ENCODE results near the gene AGMO.

The AGMO gene

DNA sequence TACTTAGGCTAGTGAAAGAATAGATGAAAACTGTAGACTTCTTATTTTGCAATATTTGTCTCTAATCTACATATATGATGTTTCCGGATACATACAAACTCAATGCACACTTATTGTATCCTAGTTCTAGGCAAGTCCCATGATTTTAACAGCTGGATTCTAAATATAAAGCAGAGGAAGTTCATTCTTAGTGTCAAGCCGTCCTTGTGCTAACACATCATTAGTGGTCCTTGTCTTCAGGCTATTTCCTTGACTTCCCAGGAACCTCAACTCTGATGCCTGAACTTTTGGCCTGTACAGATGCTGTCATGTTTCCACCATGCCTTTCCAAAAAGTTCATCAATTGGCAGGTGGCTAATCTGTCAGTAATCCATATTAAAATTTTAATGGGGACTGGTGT, 357.4 kb downstream of the AGMO start:
- no peak overlapping the region for H3K4me3 ChIP-seq (ENCODE audit: low read depth, low read length)
- DNase-seq (ENCODE audit: low read depth), result no peak

- DNase-seq (ENCODE audit: low read depth), result no peak
- H3K4me3 ChIP-seq (ENCODE audit: low read depth, low read length), result no peak overlapping the region
Observed at GRCh38 chr7:15199482-15199881, 362.3 kb downstream of the AGMO start.

DNA sequence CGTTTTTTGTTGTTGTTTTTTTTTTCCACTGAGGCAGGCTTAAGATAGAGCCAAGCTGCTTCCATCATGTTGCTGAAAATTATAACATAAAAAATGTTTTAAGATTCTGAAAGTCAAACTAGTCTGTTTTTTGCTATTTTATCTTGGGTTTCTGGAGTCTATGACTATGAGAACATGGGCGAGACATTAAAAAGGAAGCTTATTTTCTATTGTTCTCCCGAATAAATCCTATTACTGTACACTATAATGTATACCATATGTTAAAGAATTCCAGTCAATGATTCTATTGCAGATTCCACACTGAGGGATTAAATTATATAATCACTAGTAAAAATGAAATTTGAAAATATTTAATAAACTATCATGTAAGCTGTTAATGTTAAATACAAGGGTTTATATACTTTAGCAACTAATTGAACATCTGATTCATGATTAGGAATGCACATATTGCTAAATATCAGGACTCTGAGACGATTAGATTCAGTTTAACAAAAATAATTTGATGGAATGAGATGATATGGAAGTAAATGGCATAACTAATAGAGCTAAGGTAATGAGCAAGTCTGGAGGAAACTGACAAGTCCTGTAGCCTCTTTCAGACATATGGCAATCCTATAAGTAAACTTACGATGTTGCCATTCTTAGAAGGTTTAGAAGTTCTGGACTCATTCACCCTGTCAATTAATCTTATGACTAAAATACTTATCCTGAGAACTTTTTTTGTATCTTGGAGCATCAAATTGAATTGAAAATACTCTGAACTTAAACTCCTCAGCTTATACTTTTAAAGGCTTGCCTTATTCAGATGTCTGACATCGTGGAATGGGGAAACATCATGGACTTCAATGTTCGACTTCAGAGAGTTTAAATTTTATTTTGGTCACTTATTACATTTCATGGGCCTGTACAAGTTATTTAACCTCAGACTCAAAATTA, 364.5 kb downstream of the AGMO start:
- no peak overlapping the region for H3K4me3 ChIP-seq (ENCODE audit: low read depth, low read length)
- DNase-seq (ENCODE audit: low read depth), result no peak

DNA sequence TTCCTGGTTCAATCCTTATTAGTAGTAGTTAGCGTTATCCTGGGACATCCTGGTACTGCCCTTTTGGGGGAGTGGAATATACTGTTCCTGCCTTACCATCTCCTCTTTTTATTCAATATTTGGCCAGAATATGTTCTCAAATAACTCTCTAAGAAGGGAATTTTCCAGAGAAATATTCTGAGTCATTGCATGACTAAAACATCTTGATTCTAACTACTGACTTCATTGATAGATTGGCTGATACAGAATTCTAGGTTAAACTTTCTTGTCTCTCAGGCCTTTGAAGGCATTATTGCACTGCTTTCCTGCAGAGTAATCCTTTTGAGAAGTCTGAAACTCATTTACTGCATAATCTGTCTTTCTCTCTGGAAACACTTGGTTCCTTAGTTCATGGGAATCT, 383.8 kb downstream of the AGMO start:
- H3K4me3 ChIP-seq (ENCODE audit: low read depth, low read length), result no peak overlapping the region
- DNase-seq (ENCODE audit: low read depth), result no peak

DNA sequence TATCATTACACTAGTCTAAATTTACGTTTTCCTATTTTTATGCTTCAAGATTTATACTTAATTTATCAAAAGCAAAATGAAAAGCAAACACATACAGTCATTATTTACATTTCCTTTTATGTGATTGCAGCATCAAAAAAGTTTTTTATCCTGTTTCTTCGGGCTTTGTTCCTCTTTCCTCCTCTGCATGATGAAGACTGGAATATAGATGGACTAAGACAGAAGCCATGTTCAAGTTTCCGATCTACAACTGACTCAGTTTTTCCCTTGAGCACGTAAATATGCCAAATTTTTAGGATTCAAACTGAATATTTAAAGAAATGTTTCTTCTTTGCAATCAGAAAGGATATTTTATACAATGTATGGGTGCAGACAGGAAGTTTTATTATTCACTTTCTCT, 385.7 kb downstream of the AGMO start:
- DNase-seq (ENCODE audit: low read depth), result no peak
- no peak overlapping the region for H3K4me3 ChIP-seq (ENCODE audit: low read depth, low read length)

- DNase-seq (ENCODE audit: low read depth), result no peak
- H3K4me3 ChIP-seq (ENCODE audit: low read depth, low read length), result no peak overlapping the region
Observed at GRCh38 chr7:15175152-15175551, 386.7 kb downstream of the AGMO start.

- no peak overlapping the region for H3K4me3 ChIP-seq (ENCODE audit: low read depth, low read length)
- DNase-seq (ENCODE audit: low read depth), result no peak
Observed at GRCh38 chr7:15174485-15174884, 387.3 kb downstream of the AGMO start.

DNA sequence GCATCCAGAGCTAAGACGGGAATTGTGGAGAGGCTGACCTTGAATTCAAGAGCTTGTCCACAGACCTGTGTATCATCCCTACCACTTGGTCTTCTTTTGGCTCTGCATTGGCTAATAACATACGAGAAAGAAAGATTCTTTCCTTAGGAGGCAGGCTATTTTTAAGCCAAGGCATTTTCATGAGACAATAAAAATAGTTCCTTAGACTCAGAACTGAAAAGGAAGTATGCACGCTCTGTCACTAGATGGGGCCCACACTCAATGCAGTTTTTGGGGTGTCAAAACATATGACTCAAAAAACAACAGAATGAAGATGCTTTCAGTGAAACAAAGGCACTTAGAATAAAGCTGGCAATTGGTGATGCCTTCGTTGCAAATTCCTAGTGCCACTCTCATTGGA, 393.3 kb downstream of the AGMO start:
- no peak for DNase-seq (ENCODE audit: low read depth)
- H3K4me3 ChIP-seq (ENCODE audit: low read depth, low read length), result no peak overlapping the region

DNA sequence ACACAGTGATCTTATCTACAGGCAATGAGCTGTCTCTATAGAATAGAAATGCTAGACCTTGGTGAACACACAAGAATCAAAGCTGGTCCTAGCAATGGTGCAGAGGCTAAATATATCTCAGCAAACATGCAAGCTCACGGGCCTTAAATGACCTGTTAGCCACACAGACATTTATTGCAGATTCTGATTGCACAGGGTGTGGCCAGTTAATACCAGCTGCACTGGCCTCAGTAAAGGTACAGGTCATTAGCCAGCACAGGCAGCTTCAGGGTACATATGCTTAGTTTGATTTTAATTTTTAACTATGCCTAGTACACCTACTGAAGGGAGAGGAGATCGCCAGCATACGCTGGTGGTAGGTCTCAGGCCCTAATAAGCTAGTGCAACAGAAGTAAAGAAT, 393.9 kb downstream of the AGMO start:
- no peak for DNase-seq (ENCODE audit: low read depth)

DNA sequence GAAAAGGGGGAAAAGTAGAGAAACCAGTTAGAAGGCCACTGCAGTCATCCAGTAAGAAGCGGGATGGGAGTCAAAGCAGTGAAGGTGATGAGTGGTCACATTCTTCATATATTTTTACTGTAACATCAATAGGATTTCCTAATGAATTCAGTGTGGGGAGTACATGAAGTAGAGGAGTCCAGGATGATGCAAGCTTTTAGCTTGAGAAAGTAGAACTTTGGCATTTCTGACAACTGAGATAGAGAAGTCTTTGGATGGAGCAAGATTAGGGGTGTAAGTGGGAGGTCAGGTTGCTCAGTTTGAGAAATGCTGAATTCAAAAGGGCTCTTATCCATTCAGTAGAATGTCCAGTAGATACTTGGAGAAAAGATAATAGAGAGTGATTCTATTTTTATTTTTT, 395.2 kb downstream of the AGMO start:
- DNase-seq (ENCODE audit: low read depth), result no peak
- H3K4me3 ChIP-seq (ENCODE audit: low read depth, low read length), result no peak overlapping the region

More for the DNA sequence above, 393.9 kb downstream of the AGMO start:
- no peak overlapping the region for H3K4me3 ChIP-seq (ENCODE audit: low read depth, low read length)

GRCh38 chr7:15159261-15159660, 402.6 kb downstream of the AGMO start:
- DNase-seq (ENCODE audit: low read depth), result no peak
- H3K4me3 ChIP-seq (ENCODE audit: low read depth, low read length), result no peak overlapping the region

DNA sequence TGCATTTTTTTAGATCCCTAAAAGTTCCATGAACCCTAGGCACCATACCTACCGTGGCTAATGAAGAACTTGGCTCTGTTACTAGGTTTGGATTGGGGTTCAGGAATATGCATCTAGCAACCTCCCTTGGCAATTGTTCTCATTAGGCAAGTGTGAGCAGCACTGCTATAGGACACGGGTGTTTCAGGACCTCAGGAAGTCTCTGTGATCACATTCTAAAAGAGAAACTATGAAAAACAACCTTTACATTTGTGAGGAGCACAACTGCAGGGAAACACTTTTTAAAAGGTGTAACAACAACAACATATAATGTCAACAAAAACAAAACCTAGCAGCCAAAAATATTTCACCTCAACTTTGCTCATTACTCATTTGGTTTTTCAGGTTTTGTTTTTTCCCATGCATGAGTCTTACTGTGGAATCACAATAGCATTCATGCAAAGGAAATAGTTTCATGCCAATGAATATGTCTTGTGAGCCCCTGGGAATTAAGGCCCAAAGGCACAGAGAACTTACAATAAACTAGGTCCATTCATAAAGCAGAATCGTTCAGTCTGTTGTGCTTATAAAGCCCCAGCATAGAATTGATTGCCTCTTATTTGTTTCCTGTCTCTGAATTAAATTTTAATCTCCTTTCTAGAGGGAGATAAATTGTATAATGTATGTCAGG, 403.5 kb downstream of the AGMO start:
- H3K4me3 ChIP-seq (ENCODE audit: low read depth, low read length), result no peak overlapping the region
- no peak for DNase-seq (ENCODE audit: low read depth)
